Measurements from ENCODE around the gene CIROP.

The CIROP gene

GRCh38 chr14:23120541-23121251 lies 15.9 kb upstream of the CIROP start:
- TF ChIP-seq CTCF (conservative IDR thresholded peaks at IDR 0.05; ENCODE audit: control insufficient read depth, insufficient read depth, low read depth, low read length), result peak; percentile 100
- H3K4me3 ChIP-seq (ENCODE audit: control insufficient read depth, low read depth, low read length), result no peak overlapping the region
- DNase-seq (ENCODE audit: low read depth), result peak; percentile 82

GRCh38 chr14:23119363-23120327 lies 14.9 kb upstream of the CIROP start:
- DNase-seq (ENCODE audit: low read depth), result no peak
- no peak overlapping the region for H3K4me3 ChIP-seq (ENCODE audit: control insufficient read depth, low read depth, low read length)
- no peak for TF ChIP-seq CTCF (conservative IDR thresholded peaks at IDR 0.05; ENCODE audit: control insufficient read depth, insufficient read depth, low read depth, low read length)

GRCh38 chr14:23118506-23119362 lies 13.9 kb upstream of the CIROP start, which contains the start of gene CEBPE:
TSS of gene CEBPE (minus strand) at chr14:23119255. CDS start at chr14:23119091, 164 bp downstream.
- TF ChIP-seq CTCF (conservative IDR thresholded peaks at IDR 0.05; ENCODE audit: control insufficient read depth, insufficient read depth, low read depth, low read length), result no peak
- DNase-seq (ENCODE audit: low read depth), result no peak
- H3K4me3 ChIP-seq (ENCODE audit: control insufficient read depth, low read depth, low read length), result no peak within 1 kb of the TSS

GRCh38 chr14:23117371-23118020 lies 12.7 kb upstream of the CIROP start:
- no peak overlapping the region for H3K4me3 ChIP-seq (ENCODE audit: control insufficient read depth, low read depth, low read length)
- DNase-seq (ENCODE audit: low read depth), result no peak
- TF ChIP-seq CTCF (conservative IDR thresholded peaks at IDR 0.05; ENCODE audit: control insufficient read depth, insufficient read depth, low read depth, low read length), result no peak

- TF ChIP-seq CTCF (conservative IDR thresholded peaks at IDR 0.05; ENCODE audit: control insufficient read depth, insufficient read depth, low read depth, low read length), result no peak
- no peak for DNase-seq (ENCODE audit: low read depth)
- H3K4me3 ChIP-seq (ENCODE audit: control insufficient read depth, low read depth, low read length), result no peak overlapping the region
These were observed 11.1 kb upstream of the CIROP start for GRCh38 chr14:23115918-23116317.

Data from fibroblast of mammary gland (primary cell).